GM12874 (cell line): Measurements from ENCODE around the gene SNAI3.

Experiments
- CTCF ChIP-seq: IDR thresholded peaks from 2 replicates; pipeline ENCODE4 v1.5.1; 2011; ENCODE audit warnings: low read depth, mild to moderate bottlenecking, control low read depth, low read length, moderate library complexity; ENCODE audit not compliant: insufficient read depth

SNAI3 gene

GRCh38 chr16:88732172-88732960 is 46.1 kb upstream of the SNAI3 start:
- TF ChIP-seq CTCF, result no peak

DNA sequence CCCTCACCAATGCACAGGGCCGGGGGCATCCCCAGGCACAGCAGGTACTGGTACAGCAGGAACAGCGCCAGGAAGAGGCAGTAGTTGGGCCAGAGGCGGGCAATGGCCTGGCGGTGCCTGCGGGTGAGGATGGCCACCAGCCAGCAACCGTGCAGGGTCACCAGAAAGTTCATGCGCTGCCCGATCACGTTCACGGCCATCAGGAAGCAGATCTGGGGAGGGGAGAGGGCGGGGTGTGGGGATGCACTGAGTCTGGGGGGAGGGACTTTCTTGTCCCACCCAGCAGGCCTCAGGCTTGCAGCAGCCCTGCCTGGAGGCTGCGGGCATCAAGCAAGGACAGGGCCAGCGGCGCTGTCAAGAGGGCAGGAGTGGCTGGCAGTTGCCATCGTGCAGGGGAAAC is 45.4 kb upstream of the SNAI3 start:
- TF ChIP-seq CTCF, result no peak

- TF ChIP-seq CTCF, result no peak
These were observed 44.6 kb upstream of the SNAI3 start for GRCh38 chr16:88730632-88731607.

DNA sequence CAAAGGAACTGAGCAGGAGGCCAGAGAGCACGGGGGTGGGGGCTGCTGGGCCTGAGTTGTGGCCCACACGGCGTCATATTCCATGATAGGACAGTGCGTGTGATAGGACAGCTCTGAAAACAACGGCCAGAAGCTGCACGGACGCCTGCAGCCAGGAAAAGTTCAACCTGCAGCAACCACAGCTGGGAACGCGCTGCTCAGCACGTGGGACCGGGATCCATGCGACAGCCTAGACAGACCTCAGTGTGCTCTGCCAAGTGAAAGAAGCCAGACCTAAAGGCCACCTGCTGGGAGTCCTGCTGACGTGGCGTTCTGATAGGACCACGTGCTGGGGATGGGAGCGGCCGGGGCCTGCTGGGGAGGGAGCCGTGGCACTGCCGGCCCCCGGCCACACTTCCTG is 41.6 kb upstream of the SNAI3 start:
- TF ChIP-seq CTCF, result no peak

DNA sequence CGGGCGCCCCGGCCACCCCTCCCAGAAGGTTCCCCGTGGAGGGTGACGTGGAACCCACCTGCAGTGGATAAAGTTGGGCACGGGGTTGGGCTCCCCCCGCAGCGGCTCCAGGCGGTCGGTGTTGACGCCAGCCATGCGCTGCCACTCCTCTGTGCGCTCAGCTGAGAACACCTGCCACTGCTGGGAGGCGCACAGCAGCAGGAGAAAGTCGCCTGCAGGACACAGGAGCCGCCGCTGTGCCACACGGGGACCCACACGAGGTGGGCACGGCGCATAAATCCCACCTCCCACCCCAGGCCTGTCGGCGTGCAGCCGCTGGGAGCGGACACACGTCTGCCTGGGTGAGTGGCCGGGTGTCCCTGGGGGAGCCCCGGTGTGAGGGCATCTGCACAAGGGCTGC is 40.7 kb upstream of the SNAI3 start:
- TF ChIP-seq CTCF, result no peak

- TF ChIP-seq CTCF, result no peak
These were observed 40.1 kb upstream of the SNAI3 start for GRCh38 chr16:88726408-88726749.

DNA sequence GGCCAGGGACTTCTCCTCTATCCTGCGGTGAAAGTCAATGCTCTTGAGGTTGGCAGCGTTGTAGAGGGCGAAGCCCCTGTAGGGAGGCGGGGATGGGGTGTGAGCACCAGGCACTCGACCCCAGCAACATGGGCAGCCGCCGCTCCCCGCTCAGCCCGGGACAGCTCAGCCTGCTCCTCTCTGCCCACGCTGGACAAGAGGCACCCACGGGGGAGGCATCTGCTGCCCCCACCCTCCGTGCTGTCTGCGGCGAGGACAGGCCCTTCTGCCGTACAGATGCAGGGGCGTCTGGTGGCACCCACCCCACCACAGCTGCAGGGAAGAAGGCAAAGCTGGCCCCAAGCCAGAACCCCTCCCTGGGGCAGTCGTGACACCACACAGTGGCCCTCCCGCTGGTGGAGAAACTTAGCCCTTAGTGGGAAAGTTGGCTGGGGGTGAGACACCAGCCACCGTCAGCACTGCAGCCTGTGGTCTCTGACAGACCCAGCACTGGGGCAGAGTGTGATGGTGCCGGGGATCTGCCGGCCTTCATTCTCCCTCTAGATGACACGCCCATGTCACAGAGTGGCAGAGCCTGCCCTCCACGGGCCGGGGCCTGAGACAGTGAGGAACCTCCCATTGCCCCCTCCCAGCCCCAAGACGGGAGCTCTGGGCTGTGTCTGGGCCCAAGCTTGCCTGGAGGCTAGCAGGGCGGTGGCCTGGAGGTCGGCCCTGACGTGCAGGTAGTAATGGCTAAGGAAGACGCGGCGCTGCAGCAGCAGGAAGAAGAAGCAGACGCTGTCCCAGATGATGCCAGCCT is 39.5 kb upstream of the SNAI3 start:
- TF ChIP-seq CTCF, result no peak
